SK-N-SH (cell line): Measurements from ENCODE around the gene ZNF324B. TPM values are rescaled to one million over a fixed set of nuclear protein-coding genes. Genes with fewer than 3 reads are reported as not detected.

Source experiments
- CTCF ChIA-PET: fragments of 300-600, 350-600 bp; formaldehyde crosslinking; extraction: SDS; loops from one replicate; lab custom pipeline; 2021; lab: Yijun Ruan, JAX
- POLR2A ChIA-PET: fragments of 350-600 bp; sonication (Branson Sonifier 250); formaldehyde crosslinking; extraction: SDS; loops from one replicate; lab custom pipeline; 2020; ENCODE audit warnings: antibody characterized with exemption, inconsistent platforms; lab: Yijun Ruan, JAX
- DNase-seq: peaks from one replicate; pipeline ENCODE4 v3.0.0; 2012
- H2AFZ ChIP-seq: fragments of 200-600 bp; sonication (generic); 2 replicates; pipeline ENCODE4 v1.8.1; 2016; ENCODE audit warnings: antibody characterized with exemption, mild to moderate bottlenecking, low read depth
- H3F3A ChIP-seq: fragments of 200-600 bp; sonication (generic); replicated peaks from 2 replicates; pipeline ENCODE3; 2016; ENCODE audit warnings: antibody characterized with exemption, mild to moderate bottlenecking; ENCODE audit not compliant: insufficient read depth
- H3K27ac ChIP-seq, 2 experiments: fragments of 200-500 bp in 1 of 2; fragments of 200-600 bp in 1 of 2; sonication (Bioruptor generic) in 1 of 2; sonication (generic), shearing (Covaris generic) in 1 of 2; 2 replicates each; pipeline versions ENCODE4 v1.5.1 to v1.6.1; 2014 to 2016; ENCODE audit warnings: low read depth in 2 of 2, inconsistent platforms in 1 of 2, low read length in 1 of 2, mild to moderate bottlenecking in 1 of 2, mixed read lengths in 1 of 2
- H3K27me3 ChIP-seq: fragments of 200-600 bp; sonication (generic), shearing (Covaris generic); 2 replicates; pipeline ENCODE4 v1.6.1; 2016; ENCODE audit warnings: mixed run types; ENCODE audit not compliant: insufficient read depth
- H3K36me3 ChIP-seq, 2 experiments: fragments of 200-500 bp in 1 of 2; fragments of 200-600 bp in 1 of 2; sonication (Bioruptor generic) in 1 of 2; sonication (generic) in 1 of 2; replicated peaks in 1 of 2; 2 replicates each; pipeline versions ENCODE3 to v1.5.1; 2014 to 2016; ENCODE audit warnings: low read length in 1 of 2, mild to moderate bottlenecking in 1 of 2; ENCODE audit not compliant: insufficient read depth in 2 of 2, control insufficient read depth in 1 of 2
- H3K4me1 ChIP-seq, 2 experiments: fragments of 200-500 bp in 1 of 2; fragments of 200-600 bp in 1 of 2; sonication (Bioruptor generic) in 1 of 2; sonication (generic), shearing (Covaris generic) in 1 of 2; 2 replicates each; pipeline versions ENCODE4 v1.5.1 to v1.6.1; 2014 to 2016; ENCODE audit warnings: low read depth in 1 of 2, low read length in 1 of 2, mixed run types in 1 of 2; ENCODE audit not compliant: insufficient read depth in 2 of 2, control insufficient read depth in 1 of 2
- H3K4me2 ChIP-seq: fragments of 200-600 bp; sonication (generic), shearing (Covaris generic); 2 replicates; pipeline ENCODE4 v1.6.1; 2017; ENCODE audit warnings: mixed run types
- H3K4me3 ChIP-seq, 2 experiments: fragments of 200-500 bp in 1 of 2; fragments of 200-600 bp in 1 of 2; sonication (Bioruptor generic) in 1 of 2; sonication (generic), shearing (Covaris generic) in 1 of 2; 2 replicates each; pipeline versions ENCODE4 v1.5.1 to v1.8.1; 2014 to 2016; ENCODE audit warnings: low read depth in 2 of 2, inconsistent platforms in 1 of 2, low read length in 1 of 2, mild to moderate bottlenecking in 1 of 2, mixed read lengths in 1 of 2, moderate library complexity in 1 of 2
- H3K79me2 ChIP-seq: fragments of 200-600 bp; sonication (generic); 2 replicates; pipeline ENCODE4 v1.8.1; 2017; ENCODE audit warnings: mild to moderate bottlenecking; ENCODE audit not compliant: insufficient read depth
- H3K9ac ChIP-seq: fragments of 200-600 bp; sonication (generic); 2 replicates; pipeline ENCODE4 v1.6.1; 2017; ENCODE audit warnings: mixed run types
- H3K9me2 ChIP-seq: fragments of 200-600 bp; sonication (generic); 2 replicates; pipeline ENCODE4 v1.6.1; 2017; ENCODE audit warnings: mixed run types
- H3K9me3 ChIP-seq: fragments of 200-600 bp; sonication (generic); 2 replicates; pipeline ENCODE4 v1.6.1; 2017; ENCODE audit warnings: mixed run types, mild to moderate bottlenecking, moderate library complexity
- H4K20me1 ChIP-seq: fragments of 200-600 bp; sonication (generic); 2 replicates; pipeline ENCODE4 v1.6.1; 2017; ENCODE audit warnings: mild to moderate bottlenecking, mixed run types; ENCODE audit not compliant: insufficient read depth
- ELF1 ChIP-seq: IDR thresholded peaks from 2 replicates; pipeline ENCODE4 v1.4.0; 2012
- EP300 ChIP-seq, 2 experiments: IDR thresholded peaks; 2 replicates each; pipeline versions ENCODE4 v1.4.0 to v1.6.1; 2012; ENCODE audit warnings: borderline replicate concordance in 1 of 2, low read depth in 1 of 2, low read length in 1 of 2
- EZH2phosphoT487 ChIP-seq: fragments of 200-600 bp; sonication (generic); IDR thresholded peaks from 2 replicates; pipeline ENCODE4 v1.6.1; 2017; ENCODE audit warnings: low read depth, mixed run types, mild to moderate bottlenecking, antibody characterized with exemption, moderate library complexity, borderline replicate concordance
- FOXM1 ChIP-seq: IDR thresholded peaks from 2 replicates; pipeline ENCODE4 v1.4.0; 2012; ENCODE audit warnings: low read depth, mild to moderate bottlenecking
- GATA2 ChIP-seq: sonication (generic); formaldehyde crosslinking; IDR thresholded peaks from 2 replicates; pipeline ENCODE4 v1.5.0; 2020; ENCODE audit warnings: mild to moderate bottlenecking, missing genetic modification reagents
- JUND ChIP-seq: IDR thresholded peaks from 2 replicates; pipeline ENCODE4 v1.4.0; 2012
- MEF2A ChIP-seq: IDR thresholded peaks from 2 replicates; pipeline ENCODE4 v1.4.0; 2012; ENCODE audit warnings: low read depth, borderline replicate concordance
- MXI1 ChIP-seq: IDR thresholded peaks from 2 replicates; pipeline ENCODE4 v1.6.1; 2012; ENCODE audit warnings: mild to moderate bottlenecking, low read depth, low read length, improper control_type of control experiment
- POLR2AphosphoS5 ChIP-seq: IDR thresholded peaks from 2 replicates; pipeline ENCODE4 v1.6.1; 2012; ENCODE audit warnings: low read depth, low read length
- SMC3 ChIP-seq: IDR thresholded peaks from 2 replicates; pipeline ENCODE4 v1.6.1; 2012; ENCODE audit warnings: low read depth, low read length, improper control_type of control experiment
- WGBS: methylation state at CpG from one replicate; pipeline ENCODE4 v1.1.6; 2017; ENCODE audit warnings: low lambda C conversion rate; 5-methylcytosine and 5-hydroxymethylcytosine counted together
- polyA plus RNA-seq, 3 experiments: library from polyadenylated mRNA; depleted of rRNA; stranded (reverse); fragments of >200 nt; gene quantifications; 2 replicates each; pipeline ENCODE4 v1.2.3, GENCODE V29; 2012
- TF ChIP-seq, protein P1 (sequence below): fragments of 150-350 bp; IDR thresholded peaks from 2 replicates; pipeline ENCODE4 v1.6.1; 2016; ENCODE audit warnings: mild to moderate bottlenecking, low read depth, low read length
- TF ChIP-seq, protein P2 (sequence below): fragments of 150-350 bp; IDR thresholded peaks from 2 replicates; pipeline ENCODE4 v1.6.1; 2017; ENCODE audit warnings: antibody characterized with exemption, low read length, low read depth, borderline replicate concordance
- TF ChIP-seq, protein P3 (sequence below): fragments of 200-600 bp; sonication (generic); IDR thresholded peaks from 2 replicates; pipeline ENCODE4 v1.6.1; 2017; ENCODE audit warnings: antibody characterized with exemption, mild to moderate bottlenecking, moderate library complexity
- TF ChIP-seq, protein P4 (sequence below): IDR thresholded peaks from 2 replicates; pipeline ENCODE4 v1.6.1; 2012; ENCODE audit warnings: mild to moderate bottlenecking, low read depth, low read length, moderate library complexity

ZNF324B gene
- polyA plus RNA-seq, 1 of the 3 experiments (the other 2 are of a cell fraction): 2.9 TPM

DNA sequence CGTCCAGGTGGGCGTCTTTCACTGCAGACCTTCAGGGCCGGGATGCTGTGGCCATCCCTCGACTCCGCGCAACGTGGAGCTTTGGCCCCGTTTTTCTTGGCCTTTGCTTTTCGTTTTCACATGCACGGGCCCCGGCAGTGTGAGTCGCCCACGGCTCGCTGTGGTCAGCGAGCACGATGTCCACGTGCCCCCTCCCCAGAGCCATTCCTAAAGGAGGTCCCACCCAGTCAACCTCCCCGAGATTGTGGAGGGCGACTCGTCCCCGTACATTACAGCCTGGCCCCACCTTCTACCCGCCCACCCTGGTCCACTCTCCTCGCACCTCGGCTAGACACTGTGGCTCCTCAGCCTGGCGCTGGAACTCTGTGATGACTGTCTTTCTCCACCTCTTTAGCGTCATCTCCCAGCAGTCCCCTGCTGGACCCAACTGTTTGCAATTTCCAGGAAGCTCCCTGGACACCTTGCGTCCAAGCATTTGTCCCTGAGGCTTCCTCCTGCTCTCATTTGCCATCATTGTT, 25.1 kb downstream of the ZNF324B start (continued):
- TF ChIP-seq MEF2A (no peak), ELF1 (no peak), MXI1 (no peak)

DNA sequence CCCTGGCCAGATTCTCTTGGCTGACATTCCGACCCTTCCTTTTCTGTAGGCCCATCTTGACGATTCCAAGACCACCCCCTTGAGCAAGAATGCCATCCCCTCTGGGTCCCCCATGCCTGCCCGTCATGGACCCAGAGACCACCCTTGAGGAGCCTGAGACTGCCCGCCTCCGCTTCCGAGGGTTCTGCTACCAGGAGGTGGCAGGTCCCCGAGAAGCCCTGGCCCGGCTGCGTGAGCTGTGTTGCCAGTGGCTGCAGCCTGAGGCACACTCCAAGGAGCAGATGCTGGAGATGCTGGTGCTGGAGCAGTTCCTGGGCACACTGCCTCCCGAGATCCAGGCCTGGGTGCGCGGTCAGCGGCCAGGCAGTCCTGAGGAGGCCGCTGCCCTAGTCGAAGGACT, 25.7 kb downstream of the ZNF324B start:
- H3K9ac ChIP-seq: peak overlapping the region; percentile 70; the same call in 1 of the 2 replicates
- peak overlapping the region; percentile 92 for H3K4me2 ChIP-seq
- peaks cover 0 to 30% of the 10 kb centered on the region in 2 experiments; a peak in 1 of 4 replicates for H3K4me1 ChIP-seq
- peaks cover 10% of the 10 kb centered on the region for H3F3A ChIP-seq
- 81% methylated on average over 9 of the region's 15 CpGs for WGBS
- peaks cover 0 to 30% of the 10 kb centered on the region in 2 experiments for H3K36me3 ChIP-seq
- peak overlapping the region; percentile 67 to 85; a peak in 2 of 4 replicates for H3K4me3 ChIP-seq
- TF ChIP-seq JUND (no peak), MEF2A (no peak), POLR2AphosphoS5 (no peak; the same call in 1 of the 2 replicates), FOXM1 (no peak), EZH2phosphoT487 (no peak), GATA2 (no peak), EP300 (IDR thresholded peaks at IDR 0.05; ENCODE audit: borderline replicate concordance in 1 of 2, low read depth in 1 of 2, low read length in 1 of 2) (no peak), SMC3 (no peak)
- TF ChIP-seq, protein P1, sequence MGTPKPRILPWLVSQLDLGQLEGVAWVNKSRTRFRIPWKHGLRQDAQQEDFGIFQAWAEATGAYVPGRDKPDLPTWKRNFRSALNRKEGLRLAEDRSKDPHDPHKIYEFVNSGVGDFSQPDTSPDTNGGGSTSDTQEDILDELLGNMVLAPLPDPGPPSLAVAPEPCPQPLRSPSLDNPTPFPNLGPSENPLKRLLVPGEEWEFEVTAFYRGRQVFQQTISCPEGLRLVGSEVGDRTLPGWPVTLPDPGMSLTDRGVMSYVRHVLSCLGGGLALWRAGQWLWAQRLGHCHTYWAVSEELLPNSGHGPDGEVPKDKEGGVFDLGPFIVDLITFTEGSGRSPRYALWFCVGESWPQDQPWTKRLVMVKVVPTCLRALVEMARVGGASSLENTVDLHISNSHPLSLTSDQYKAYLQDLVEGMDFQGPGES: no peak
- TF ChIP-seq, protein P2, sequence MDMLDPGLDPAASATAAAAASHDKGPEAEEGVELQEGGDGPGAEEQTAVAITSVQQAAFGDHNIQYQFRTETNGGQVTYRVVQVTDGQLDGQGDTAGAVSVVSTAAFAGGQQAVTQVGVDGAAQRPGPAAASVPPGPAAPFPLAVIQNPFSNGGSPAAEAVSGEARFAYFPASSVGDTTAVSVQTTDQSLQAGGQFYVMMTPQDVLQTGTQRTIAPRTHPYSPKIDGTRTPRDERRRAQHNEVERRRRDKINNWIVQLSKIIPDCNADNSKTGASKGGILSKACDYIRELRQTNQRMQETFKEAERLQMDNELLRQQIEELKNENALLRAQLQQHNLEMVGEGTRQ: no peak
- TF ChIP-seq, protein P3, sequence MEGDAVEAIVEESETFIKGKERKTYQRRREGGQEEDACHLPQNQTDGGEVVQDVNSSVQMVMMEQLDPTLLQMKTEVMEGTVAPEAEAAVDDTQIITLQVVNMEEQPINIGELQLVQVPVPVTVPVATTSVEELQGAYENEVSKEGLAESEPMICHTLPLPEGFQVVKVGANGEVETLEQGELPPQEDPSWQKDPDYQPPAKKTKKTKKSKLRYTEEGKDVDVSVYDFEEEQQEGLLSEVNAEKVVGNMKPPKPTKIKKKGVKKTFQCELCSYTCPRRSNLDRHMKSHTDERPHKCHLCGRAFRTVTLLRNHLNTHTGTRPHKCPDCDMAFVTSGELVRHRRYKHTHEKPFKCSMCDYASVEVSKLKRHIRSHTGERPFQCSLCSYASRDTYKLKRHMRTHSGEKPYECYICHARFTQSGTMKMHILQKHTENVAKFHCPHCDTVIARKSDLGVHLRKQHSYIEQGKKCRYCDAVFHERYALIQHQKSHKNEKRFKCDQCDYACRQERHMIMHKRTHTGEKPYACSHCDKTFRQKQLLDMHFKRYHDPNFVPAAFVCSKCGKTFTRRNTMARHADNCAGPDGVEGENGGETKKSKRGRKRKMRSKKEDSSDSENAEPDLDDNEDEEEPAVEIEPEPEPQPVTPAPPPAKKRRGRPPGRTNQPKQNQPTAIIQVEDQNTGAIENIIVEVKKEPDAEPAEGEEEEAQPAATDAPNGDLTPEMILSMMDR: no peak
- TF ChIP-seq, protein P4, sequence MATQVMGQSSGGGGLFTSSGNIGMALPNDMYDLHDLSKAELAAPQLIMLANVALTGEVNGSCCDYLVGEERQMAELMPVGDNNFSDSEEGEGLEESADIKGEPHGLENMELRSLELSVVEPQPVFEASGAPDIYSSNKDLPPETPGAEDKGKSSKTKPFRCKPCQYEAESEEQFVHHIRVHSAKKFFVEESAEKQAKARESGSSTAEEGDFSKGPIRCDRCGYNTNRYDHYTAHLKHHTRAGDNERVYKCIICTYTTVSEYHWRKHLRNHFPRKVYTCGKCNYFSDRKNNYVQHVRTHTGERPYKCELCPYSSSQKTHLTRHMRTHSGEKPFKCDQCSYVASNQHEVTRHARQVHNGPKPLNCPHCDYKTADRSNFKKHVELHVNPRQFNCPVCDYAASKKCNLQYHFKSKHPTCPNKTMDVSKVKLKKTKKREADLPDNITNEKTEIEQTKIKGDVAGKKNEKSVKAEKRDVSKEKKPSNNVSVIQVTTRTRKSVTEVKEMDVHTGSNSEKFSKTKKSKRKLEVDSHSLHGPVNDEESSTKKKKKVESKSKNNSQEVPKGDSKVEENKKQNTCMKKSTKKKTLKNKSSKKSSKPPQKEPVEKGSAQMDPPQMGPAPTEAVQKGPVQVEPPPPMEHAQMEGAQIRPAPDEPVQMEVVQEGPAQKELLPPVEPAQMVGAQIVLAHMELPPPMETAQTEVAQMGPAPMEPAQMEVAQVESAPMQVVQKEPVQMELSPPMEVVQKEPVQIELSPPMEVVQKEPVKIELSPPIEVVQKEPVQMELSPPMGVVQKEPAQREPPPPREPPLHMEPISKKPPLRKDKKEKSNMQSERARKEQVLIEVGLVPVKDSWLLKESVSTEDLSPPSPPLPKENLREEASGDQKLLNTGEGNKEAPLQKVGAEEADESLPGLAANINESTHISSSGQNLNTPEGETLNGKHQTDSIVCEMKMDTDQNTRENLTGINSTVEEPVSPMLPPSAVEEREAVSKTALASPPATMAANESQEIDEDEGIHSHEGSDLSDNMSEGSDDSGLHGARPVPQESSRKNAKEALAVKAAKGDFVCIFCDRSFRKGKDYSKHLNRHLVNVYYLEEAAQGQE: no peak
- no peak for DNase-seq
- no peaks in the 10 kb centered on the region for H3K9me2 ChIP-seq
- ChIA-PET POLR2A (interaction anchor here (0.8 to 1.0 kb wide), 2 partner anchors 57 to 67 kb away, joined by 3 to 4 read pairs; partner anchors contain the start of gene TRIM28), CTCF (interaction anchor here (1.7 to 4.5 kb wide), 2 partner anchors 37 to 42 kb away, joined by 5 to 22 read pairs; partner anchors contain the start of gene ZBTB45)
- H3K9me3 ChIP-seq: no peaks in the 10 kb centered on the region
- no peak overlapping the region for H2AFZ ChIP-seq
- H3K27ac ChIP-seq: peak overlapping the region; percentile 90 to 97; a peak in 3 of 4 replicates
- no peaks in the 10 kb centered on the region for H4K20me1 ChIP-seq
- H3K27me3 ChIP-seq: no peaks in the 10 kb centered on the region
- no peaks in the 10 kb centered on the region for H3K79me2 ChIP-seq
